HG03135 (cell line): Measurements from ENCODE around the gene KRTAP10-12.
"Not testable (repeated sequence)": the region's sequence is repeated elsewhere in the genome, so short reads cannot be mapped to it uniquely, and the experiment has no call there.

Source experiments
- ATAC-seq: cut with Tn5 transposase; IDR thresholded peaks from one replicate; pipeline ENCODE4 v1.9.1; 2021; ENCODE audit warnings: mild to moderate bottlenecking, moderate library complexity; ENCODE audit not compliant: unreplicated experiment

Gene KRTAP10-12

GRCh38 chr21:44697172-44697810, at the start of gene KRTAP10-12:
TSS of gene KRTAP10-12 (plus strand) at chr21:44697172. CDS start at chr21:44697202, 30 bp downstream.
- not testable (repeated sequence) for ATAC-seq

DNA sequence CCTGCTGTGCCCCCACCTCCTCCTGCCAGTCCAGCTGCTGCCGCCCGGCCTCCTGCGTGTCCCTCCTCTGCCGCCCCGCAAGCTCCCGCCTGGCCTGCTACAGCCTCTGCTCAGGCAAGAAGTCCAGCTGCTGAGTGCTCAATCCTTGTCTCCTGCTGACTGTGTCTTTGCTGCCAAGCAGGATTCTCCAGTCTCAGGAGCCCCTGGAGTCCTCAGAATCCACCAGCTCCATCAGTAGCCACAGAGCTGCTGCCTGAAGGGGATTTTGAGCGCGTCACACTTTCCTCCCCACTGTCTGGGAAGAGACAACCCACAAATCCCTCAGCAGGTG, 49.8 kb upstream of the KRTAP10-12 start:
- ATAC-seq, result no peak

- no peak for ATAC-seq
These were observed 48.2 kb upstream of the KRTAP10-12 start for GRCh38 chr21:44648557-44649311.

DNA sequence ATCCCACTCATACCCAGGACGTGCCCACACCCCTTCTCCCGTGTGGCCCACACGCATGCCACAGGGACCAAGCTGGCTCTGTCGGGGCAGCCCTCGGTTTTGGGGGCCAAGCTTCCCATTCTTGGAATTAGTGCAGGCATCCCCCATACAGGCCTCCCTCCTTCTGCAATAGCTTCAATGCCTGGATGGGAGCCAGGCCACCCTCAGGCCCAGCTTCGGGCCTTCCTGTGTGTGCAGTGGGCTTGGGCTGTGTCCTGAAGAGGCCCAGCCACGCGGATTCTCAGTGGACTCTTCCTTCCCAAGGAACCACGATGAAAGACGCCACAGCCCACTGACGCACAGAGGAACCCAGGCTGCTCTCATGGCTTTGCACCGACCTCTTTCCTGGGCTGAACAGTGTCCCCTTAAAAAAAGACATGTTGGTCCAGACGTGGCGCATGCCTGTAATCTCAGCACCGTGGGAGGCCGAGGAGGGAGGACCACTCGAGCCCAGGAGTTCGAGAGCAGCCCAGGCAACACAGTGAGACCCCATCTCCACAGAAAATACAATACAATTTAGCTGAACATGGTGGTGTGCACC, 47.4 kb upstream of the KRTAP10-12 start:
- no peak for ATAC-seq

DNA sequence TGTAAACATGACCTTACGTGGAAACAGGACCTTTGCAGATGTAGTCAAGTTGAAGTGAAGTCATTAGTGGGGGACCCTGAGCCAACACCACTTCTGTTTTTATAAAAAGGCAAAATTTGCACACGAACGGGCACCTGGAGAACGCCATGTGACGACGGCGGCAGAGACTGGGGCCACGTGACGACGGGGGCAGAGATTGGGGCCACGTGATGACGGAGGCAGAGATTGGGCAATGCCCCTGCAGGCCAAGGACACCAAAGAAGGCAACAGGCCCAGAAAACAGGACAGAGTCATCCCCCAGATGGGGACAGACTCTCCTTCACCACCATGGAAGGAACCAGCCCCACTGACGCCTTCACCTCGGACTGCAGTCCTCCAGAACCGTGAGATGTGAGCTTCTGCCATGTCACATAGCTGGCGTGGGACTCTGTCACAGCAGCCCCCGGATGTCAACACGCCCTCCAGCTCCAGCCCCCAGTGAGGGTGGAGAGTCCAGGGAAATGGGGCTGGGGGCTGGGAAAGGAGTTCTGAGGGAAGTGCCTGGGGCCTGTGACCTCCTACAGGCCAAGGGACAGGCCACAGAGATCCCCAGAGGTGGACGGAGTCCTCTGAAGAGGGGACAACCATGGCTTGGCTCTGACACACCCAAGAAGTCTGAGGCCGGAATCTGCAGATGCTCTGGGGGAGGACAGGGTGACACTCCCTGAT, 46.6 kb upstream of the KRTAP10-12 start:
- ATAC-seq, result no peak

DNA sequence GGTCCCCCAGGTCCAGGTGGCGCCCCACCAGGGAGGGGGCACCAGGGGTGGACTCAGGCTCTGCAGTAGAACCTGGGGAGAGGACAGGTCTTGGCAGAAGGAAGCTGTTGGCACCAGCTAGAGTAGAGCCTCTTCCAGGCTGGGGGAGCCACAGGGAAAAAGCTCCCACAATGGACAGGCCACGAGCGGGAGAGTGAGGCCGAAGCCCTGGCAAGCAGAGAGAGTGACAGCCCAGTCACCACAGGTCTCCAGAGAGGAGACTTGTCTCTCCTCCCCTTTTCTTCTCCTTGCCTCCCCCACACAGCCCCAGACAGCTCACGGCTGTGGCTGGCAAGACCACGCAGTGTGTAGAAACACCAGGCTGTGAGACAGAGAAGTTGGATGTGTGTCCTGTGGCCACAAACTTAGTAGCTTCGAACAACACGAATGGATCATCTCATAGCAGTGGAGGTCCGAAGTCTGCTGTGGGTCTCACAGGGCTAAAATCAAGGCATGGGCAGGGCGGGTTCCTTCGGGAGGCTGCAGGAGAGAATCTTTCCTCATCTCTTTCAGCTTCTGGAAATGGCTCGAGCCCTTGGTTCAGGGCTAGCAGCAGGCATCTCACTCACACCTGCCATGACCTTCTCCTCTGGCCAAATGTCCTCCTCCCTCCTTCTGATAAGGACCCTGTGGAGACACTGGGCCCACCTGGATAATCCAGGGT, 45.8 kb upstream of the KRTAP10-12 start:
- ATAC-seq, result no peak

- ATAC-seq, result no peak
These were observed 43.8 kb upstream of the KRTAP10-12 start for GRCh38 chr21:44653123-44653522.

- ATAC-seq, result no peak
These were observed 43.1 kb upstream of the KRTAP10-12 start for GRCh38 chr21:44653656-44654575.

GRCh38 chr21:44654576-44655175, 42.3 kb upstream of the KRTAP10-12 start, which contains the start of gene KRTAP12-4:
TSS of gene KRTAP12-4 (minus strand) at chr21:44654659. CDS start at chr21:44654614, 45 bp downstream.
- no peak for ATAC-seq

DNA sequence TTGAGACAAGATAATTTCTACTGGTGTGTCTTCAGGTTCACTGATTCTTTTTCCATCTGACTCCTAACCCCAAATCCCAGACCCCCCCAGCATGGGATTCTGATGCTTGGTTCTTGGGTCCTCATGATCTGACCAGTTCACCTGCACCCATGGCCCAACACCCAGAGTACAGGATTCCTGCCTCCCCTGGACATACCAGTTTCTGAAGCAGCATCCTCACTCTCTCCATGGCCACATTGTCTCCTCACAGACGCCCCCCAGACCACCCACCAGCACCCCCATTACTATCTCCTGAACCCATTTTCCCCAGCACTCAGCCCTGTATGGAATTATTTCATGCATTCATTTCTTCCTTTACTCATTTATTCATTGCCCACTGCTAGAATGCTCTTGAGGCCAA, 40.1 kb upstream of the KRTAP10-12 start:
- ATAC-seq, result no peak

GRCh38 chr21:44657635-44658540, 39.1 kb upstream of the KRTAP10-12 start, which contains the start of gene KRTAP12-3:
TSS of gene KRTAP12-3 (plus strand) at chr21:44657932. CDS start at chr21:44657980, 48 bp downstream.
- ATAC-seq, result no peak

GRCh38 chr21:44658541-44658910, 38.4 kb upstream of the KRTAP10-12 start:
- no peak for ATAC-seq

DNA sequence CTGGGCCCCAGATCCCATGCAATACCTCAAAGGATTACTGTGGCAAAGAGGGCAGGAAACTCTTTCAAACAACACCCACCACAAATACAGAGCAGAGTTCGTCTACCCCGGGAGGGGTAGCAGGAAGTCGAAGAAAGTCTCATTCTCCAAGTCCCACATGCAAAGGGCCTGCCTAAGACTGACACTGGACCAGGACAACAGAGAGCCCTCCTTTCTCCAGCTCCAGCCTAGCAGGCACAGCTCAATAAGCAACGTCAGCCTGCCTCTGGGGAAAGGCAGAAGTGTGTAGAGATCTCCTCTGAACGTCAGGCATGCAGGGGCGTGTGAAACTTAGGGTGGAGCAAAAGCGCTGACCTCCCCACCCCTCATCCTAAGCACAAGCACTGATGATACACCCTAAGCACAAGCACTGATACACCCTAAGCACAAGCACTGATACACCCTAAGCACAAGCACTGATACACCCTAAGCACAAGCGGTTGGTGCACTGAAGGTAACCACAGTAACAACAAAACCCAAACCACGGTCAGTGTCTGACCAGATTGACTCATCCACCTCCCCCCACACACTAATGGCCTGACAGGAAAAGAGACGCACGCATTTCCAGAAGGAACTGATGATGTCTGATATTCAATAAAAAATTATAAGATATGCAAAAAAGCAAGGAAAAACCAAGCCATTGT, 37.9 kb upstream of the KRTAP10-12 start:
- no peak for ATAC-seq

GRCh38 chr21:44661567-44661966, 35.4 kb upstream of the KRTAP10-12 start:
- ATAC-seq, result not testable (repeated sequence)

DNA sequence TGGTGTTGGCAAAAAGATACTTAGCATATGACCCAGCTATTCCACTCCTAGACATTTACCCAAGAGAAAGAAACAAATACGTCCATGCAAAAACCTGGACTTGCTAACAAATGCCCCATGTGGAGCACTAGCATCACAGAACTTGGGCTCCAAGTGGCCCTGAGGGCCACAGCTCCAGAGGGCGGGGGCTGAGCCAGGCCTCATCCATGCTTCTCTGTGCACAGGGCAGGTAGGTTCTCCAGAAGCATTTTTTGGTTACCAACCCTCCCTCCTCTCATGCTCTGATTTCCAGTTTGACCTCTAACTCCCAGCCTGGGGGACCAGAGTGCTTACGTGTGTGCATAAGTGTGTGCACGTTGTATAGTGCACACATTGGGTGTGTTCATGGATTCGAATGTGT, 32.3 kb upstream of the KRTAP10-12 start:
- ATAC-seq, result no peak

DNA sequence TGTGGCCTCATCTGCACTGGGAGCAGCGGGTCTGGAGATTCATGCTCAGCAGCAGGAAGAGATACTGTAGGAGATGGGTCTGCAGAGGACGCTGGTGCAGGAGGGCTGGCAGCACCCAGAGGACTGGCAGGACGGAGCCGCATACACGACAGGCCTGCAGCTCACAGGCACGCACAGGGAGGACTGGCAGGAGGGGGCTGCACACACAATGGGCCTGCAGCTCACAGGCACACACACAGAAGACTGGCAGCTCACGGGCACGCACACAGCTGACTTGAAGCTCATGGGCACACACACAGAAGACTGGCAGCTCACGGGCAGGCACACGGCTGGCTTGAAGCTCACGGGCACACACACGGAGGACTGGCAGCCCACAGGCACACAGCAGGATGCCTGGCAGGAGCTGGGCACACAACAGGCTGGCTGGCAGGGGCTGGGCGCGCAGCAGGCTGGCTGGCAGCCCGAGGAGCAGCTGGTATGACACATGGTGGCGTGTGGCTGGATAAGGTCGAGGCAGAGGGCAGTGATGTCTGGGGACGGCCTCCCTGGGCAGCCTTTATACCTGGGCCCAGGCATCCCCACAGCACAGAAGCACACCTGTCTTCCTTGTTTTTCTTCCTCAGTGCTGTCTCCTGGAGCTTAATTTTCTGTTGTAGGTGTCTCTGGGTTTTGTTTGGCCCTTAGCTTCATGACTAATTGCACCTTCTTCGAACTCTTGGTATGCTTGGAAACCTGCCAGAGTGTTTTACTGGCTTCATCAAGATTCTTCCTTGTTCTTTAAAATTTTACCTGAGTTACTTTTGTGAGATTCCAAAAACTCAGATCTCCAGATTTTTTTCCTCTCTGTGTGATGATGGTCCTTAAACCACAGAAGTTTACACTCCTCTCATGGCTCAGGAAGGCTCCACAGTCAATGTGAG, 30.3 kb upstream of the KRTAP10-12 start, which contains the start of gene KRTAP12-2:
KRTAP12-2 (minus strand) TSS at position 527 of the 920 bp plus-strand sequence; CDS start at position 486, 41 bp downstream.
- ATAC-seq, result no peak
